Bronchial epithelial cell (primary cell): ENCODE measurements around the gene DMKN. TPM values are rescaled to one million over a fixed set of nuclear protein-coding genes. Genes with fewer than 3 reads are reported as not detected.

Source experiments
- DNase-seq: peaks from one replicate; pipeline ENCODE4 v3.0.0-alpha.2; 2010; ENCODE audit warnings: low read depth
- FAIRE-seq: peaks from 2 replicates; lab custom pipeline; 2011; peaks lifted over from hg19 to GRCh38; lab: Jason Lieb, UNC
- H3K27me3 ChIP-seq: 2 replicates; pipeline ENCODE4 v1.5.1; 2011; ENCODE audit warnings: low read length; ENCODE audit not compliant: control insufficient read depth, insufficient read depth
- H3K36me3 ChIP-seq: 2 replicates; pipeline ENCODE4 v1.5.1; 2011; ENCODE audit warnings: low read length; ENCODE audit not compliant: control insufficient read depth, insufficient read depth
- H3K4me3 ChIP-seq: 2 replicates; pipeline ENCODE4 v1.5.1; 2011; ENCODE audit warnings: mild to moderate bottlenecking, low read depth, low read length, control low read depth
- CTCF ChIP-seq: IDR thresholded peaks from 2 replicates; pipeline ENCODE4 v1.5.1; 2011; ENCODE audit warnings: mild to moderate bottlenecking, moderate library complexity, low read length, control low read depth, inconsistent platforms; ENCODE audit not compliant: insufficient read depth, severe bottlenecking
- total RNA-seq: library from RNA; depleted of rRNA; stranded (reverse); fragments of >200 nt; gene quantifications from 2 replicates; pipeline ENCODE4 v1.2.1, GENCODE V29; 2014

Gene DMKN
- total RNA-seq, 1 donor from 2014 or later = 97.4 TPM

GRCh38 chr19:35540356-35540927 lies 27.0 kb upstream of the DMKN start:
- peaks cover 4% of the 10 kb centered on the region for H3K36me3 ChIP-seq
- H3K4me3 ChIP-seq = no peak overlapping the region
- DNase-seq (no peak), FAIRE-seq (no peak)
- H3K27me3 ChIP-seq = no peaks in the 10 kb centered on the region
- TF ChIP-seq CTCF = no peak

- no peak for DNase-seq
- no peak for TF ChIP-seq CTCF
- FAIRE-seq = no peak
- H3K4me3 ChIP-seq = no peak overlapping the region
- H3K36me3 ChIP-seq = peaks cover 4% of the 10 kb centered on the region
- H3K27me3 ChIP-seq = no peaks in the 10 kb centered on the region
Observed at GRCh38 chr19:35539850-35540249, 26.4 kb upstream of the DMKN start.

GRCh38 chr19:35539314-35539713 lies 25.9 kb upstream of the DMKN start:
- no peak for FAIRE-seq

GRCh38 chr19:35534803-35535480 lies 21.5 kb upstream of the DMKN start:
- Histone ChIP-seq H3K27me3 (peaks cover 5% of the 10 kb centered on the region), H3K4me3 (no peak overlapping the region), H3K36me3 (no peaks in the 10 kb centered on the region)
- DNase-seq = no peak
- FAIRE-seq = no peak
- no peak for TF ChIP-seq CTCF

More at GRCh38 chr19:35539314-35539713, 25.9 kb upstream of the DMKN start:
- Histone ChIP-seq H3K4me3 (no peak overlapping the region), H3K36me3 (peaks cover 4% of the 10 kb centered on the region), H3K27me3 (no peaks in the 10 kb centered on the region)
- TF ChIP-seq CTCF = no peak
- DNase-seq = no peak

GRCh38 chr19:35533822-35534392 lies 20.5 kb upstream of the DMKN start:
- no peak overlapping the region for H3K4me3 ChIP-seq
- no peak for TF ChIP-seq CTCF
- FAIRE-seq (no peak), DNase-seq (no peak)
- H3K27me3 ChIP-seq = peaks cover 5% of the 10 kb centered on the region
- no peaks in the 10 kb centered on the region for H3K36me3 ChIP-seq
